Liver (tissue), 9 donors: ENCODE results near the gene RANGAP1. TPM values are rescaled to one million over a fixed set of nuclear protein-coding genes. Genes with fewer than 3 reads are reported as not detected.

Experiments used
- DNase-seq: peaks from one replicate; pipeline ENCODE4 v3.0.0-alpha.2; 2017; ENCODE audit warnings: low spot score
- H3K27ac ChIP-seq, 2 donors: one replicate each; pipeline ENCODE4 v1.7.0; 2013; ENCODE audit warnings: inconsistent platforms in 2 of 2, low read length in 2 of 2, control low read depth in 1 of 2, low read depth in 1 of 2, mild to moderate bottlenecking in 1 of 2
- H3K27me3 ChIP-seq, 4 donors: one replicate each; pipeline versions ENCODE4 v1.6.1 to v1.7.0; 2013; ENCODE audit warnings: low read length in 3 of 4, inconsistent platforms in 1 of 4, mild to moderate bottlenecking in 1 of 4, moderate library complexity in 1 of 4; ENCODE audit not compliant: control insufficient read depth in 4 of 4, insufficient read depth in 4 of 4
- H3K36me3 ChIP-seq, 4 donors: one replicate each; pipeline versions ENCODE4 v1.6.1 to v1.7.0; 2013; ENCODE audit warnings: low read length in 3 of 4, mild to moderate bottlenecking in 3 of 4, low read depth in 1 of 4, moderate library complexity in 1 of 4; ENCODE audit not compliant: control insufficient read depth in 4 of 4, insufficient read depth in 3 of 4
- H3K4me1 ChIP-seq, 4 donors: one replicate each; pipeline versions ENCODE4 v1.6.1 to v1.7.0; 2013; ENCODE audit warnings: low read length in 3 of 4, mild to moderate bottlenecking in 3 of 4, moderate library complexity in 1 of 4; ENCODE audit not compliant: control insufficient read depth in 4 of 4, insufficient read depth in 4 of 4
- H3K4me3 ChIP-seq, 3 donors: one replicate each; pipeline versions ENCODE4 v1.6.1 to v1.7.0; 2013; ENCODE audit warnings: low read length in 3 of 3, control low read depth in 1 of 3, low read depth in 1 of 3, mild to moderate bottlenecking in 1 of 3
- H3K9ac ChIP-seq, 2 donors: one replicate each; pipeline ENCODE4 v1.7.0; 2013; ENCODE audit warnings: low read length in 2 of 2, mild to moderate bottlenecking in 2 of 2, moderate library complexity in 2 of 2, control low read depth in 1 of 2, low read depth in 1 of 2
- H3K9me3 ChIP-seq, 4 donors: one replicate each; pipeline versions ENCODE4 v1.6.1 to v1.7.0; 2013; ENCODE audit warnings: low read length in 3 of 4; ENCODE audit not compliant: control insufficient read depth in 4 of 4
- ATF3 ChIP-seq: IDR thresholded peaks from 2 replicates; pipeline ENCODE4 v1.6.1; 2016; ENCODE audit warnings: antibody characterized with exemption
- CTCF ChIP-seq: fragments of 150-350 bp; IDR thresholded peaks from 2 replicates; pipeline ENCODE4 v1.5.1; 2017; ENCODE audit warnings: improper control_type of control experiment, low read depth, low read length; ENCODE audit not compliant: missing input control
- EGR1 ChIP-seq, 2 donors: IDR thresholded peaks; 2 replicates each; pipeline ENCODE4 v1.6.1; 2016 to 2018; ENCODE audit warnings: antibody characterized with exemption in 2 of 2, low read depth in 2 of 2
- FOXA1 ChIP-seq: IDR thresholded peaks from 2 replicates; pipeline ENCODE4 v1.6.1; 2016; ENCODE audit warnings: antibody characterized with exemption
- FOXA2 ChIP-seq: IDR thresholded peaks from 2 replicates; pipeline ENCODE4 v1.6.1; 2016; ENCODE audit warnings: antibody characterized with exemption
- GABPA ChIP-seq, 2 donors: IDR thresholded peaks in 1 of 2; conservative IDR thresholded peaks in 1 of 2; 2 replicates each; pipeline ENCODE4 v1.6.1; 2016; ENCODE audit warnings: antibody characterized with exemption in 2 of 2, mild to moderate bottlenecking in 1 of 2, moderate library complexity in 1 of 2
- HNF4A ChIP-seq, 2 donors: conservative IDR thresholded peaks; 2 replicates each; pipeline ENCODE4 v1.6.1; 2016; ENCODE audit warnings: antibody characterized with exemption in 2 of 2, mild to moderate bottlenecking in 2 of 2
- HNF4G ChIP-seq: IDR thresholded peaks from 2 replicates; pipeline ENCODE4 v1.6.1; 2016; ENCODE audit warnings: antibody characterized with exemption
- JUND ChIP-seq, 2 donors: IDR thresholded peaks; 2 replicates each; pipeline ENCODE4 v1.6.1; 2016; ENCODE audit warnings: antibody characterized with exemption in 2 of 2
- NR2F2 ChIP-seq: IDR thresholded peaks from 2 replicates; pipeline ENCODE4 v1.6.1; 2016; ENCODE audit warnings: antibody characterized with exemption
- RAD21 ChIP-seq, 2 donors: IDR thresholded peaks; 2 replicates each; pipeline ENCODE4 v1.6.1; 2016; ENCODE audit warnings: antibody characterized with exemption in 2 of 2, mild to moderate bottlenecking in 2 of 2
- REST ChIP-seq: IDR thresholded peaks from 2 replicates; pipeline ENCODE4 v1.6.1; 2016; ENCODE audit warnings: antibody characterized with exemption, mild to moderate bottlenecking
- RXRA ChIP-seq, 2 donors: IDR thresholded peaks; 2 replicates each; pipeline ENCODE4 v1.6.1; 2017 to 2018; ENCODE audit warnings: antibody characterized with exemption in 2 of 2, mild to moderate bottlenecking in 1 of 2
- SP1 ChIP-seq: IDR thresholded peaks from 2 replicates; pipeline ENCODE4 v1.6.1; 2018; ENCODE audit warnings: antibody characterized with exemption, mild to moderate bottlenecking
- TAF1 ChIP-seq: conservative IDR thresholded peaks from 2 replicates; pipeline ENCODE4 v1.6.1; 2016; ENCODE audit warnings: antibody characterized with exemption, mild to moderate bottlenecking
- YY1 ChIP-seq: IDR thresholded peaks from 2 replicates; pipeline ENCODE4 v1.6.1; 2016; ENCODE audit warnings: antibody characterized with exemption, mild to moderate bottlenecking
- WGBS: extraction: QIAGEN DNeasy Blood & Tissue Kit; methylation state at CpG from one replicate; pipeline ENCODE4 v1.1.7; 2013; 5-methylcytosine and 5-hydroxymethylcytosine counted together
- polyA plus RNA-seq, 2 donors: library from polyadenylated mRNA; stranded (reverse) in 1 of 2; unstranded in 1 of 2; fragments of 200-250 nt in 1 of 2; fragments of >200 nt in 1 of 2; fragmentation: Nextera tagmentation in 1 of 2; extraction: Ambion mirVana in 1 of 2; gene quantifications; one replicate each; pipeline versions ENCODE4 v1.2.1 to v1.2.3, GENCODE V29; 2013 to 2015
- total RNA-seq, 2 donors: library from RNA; depleted of rRNA; stranded (reverse); fragments of >200 nt; gene quantifications; one replicate each; pipeline ENCODE4 v1.2.3, GENCODE V29; 2014
- TF ChIP-seq, protein P1 (sequence below): IDR thresholded peaks from 2 replicates; pipeline ENCODE4 v1.6.1; 2016; ENCODE audit warnings: antibody characterized with exemption
- TF ChIP-seq, protein P2 (sequence below): IDR thresholded peaks from 2 replicates; pipeline ENCODE4 v1.6.1; 2016; ENCODE audit warnings: antibody characterized with exemption
- donor health status: healthy.
- donor health status: healthy.
- donor health status: healthy.
- donor health status: healthy.
- donor health status: healthy.

Gene RANGAP1, protein sequence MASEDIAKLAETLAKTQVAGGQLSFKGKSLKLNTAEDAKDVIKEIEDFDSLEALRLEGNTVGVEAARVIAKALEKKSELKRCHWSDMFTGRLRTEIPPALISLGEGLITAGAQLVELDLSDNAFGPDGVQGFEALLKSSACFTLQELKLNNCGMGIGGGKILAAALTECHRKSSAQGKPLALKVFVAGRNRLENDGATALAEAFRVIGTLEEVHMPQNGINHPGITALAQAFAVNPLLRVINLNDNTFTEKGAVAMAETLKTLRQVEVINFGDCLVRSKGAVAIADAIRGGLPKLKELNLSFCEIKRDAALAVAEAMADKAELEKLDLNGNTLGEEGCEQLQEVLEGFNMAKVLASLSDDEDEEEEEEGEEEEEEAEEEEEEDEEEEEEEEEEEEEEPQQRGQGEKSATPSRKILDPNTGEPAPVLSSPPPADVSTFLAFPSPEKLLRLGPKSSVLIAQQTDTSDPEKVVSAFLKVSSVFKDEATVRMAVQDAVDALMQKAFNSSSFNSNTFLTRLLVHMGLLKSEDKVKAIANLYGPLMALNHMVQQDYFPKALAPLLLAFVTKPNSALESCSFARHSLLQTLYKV
- total RNA-seq = 10 to 100 TPM; 29.4 to 40.3 TPM
- polyA plus RNA-seq = 10 to 100 TPM; 12.0 to 37.2 TPM

GRCh38 chr22:41285820-41286638 is at the start of gene RANGAP1:
Gene RANGAP1 (minus strand): TSS chr22:41286187. CDS start chr22:41281044, 5,143 bp downstream.
- TF ChIP-seq FOXA2 = peak; percentile 51
- TF ChIP-seq HNF4A (conservative IDR thresholded peaks at IDR 0.05) = peak; percentile 18 to 27
- TF ChIP-seq TAF1 = peak; percentile 88
- peak; percentile 21 to 83 for TF ChIP-seq GABPA (IDR thresholded peaks at IDR 0.05 in 1 of 2, conservative IDR thresholded peaks at IDR 0.05 in 1 of 2)
- no peak for TF ChIP-seq FOXA1
- TF ChIP-seq NR2F2 = peak; percentile 10
- no peak for TF ChIP-seq EGR1 (IDR thresholded peaks at IDR 0.05; ENCODE audit: low read depth in 2 of 2)
- TF ChIP-seq RXRA (IDR thresholded peaks at IDR 0.05) = peak; percentile 27 to 54
- TF ChIP-seq HNF4G = no peak
- peak; percentile 63 for TF ChIP-seq ATF3
- peak; percentile 97 for TF ChIP-seq YY1
- TF ChIP-seq RAD21 (IDR thresholded peaks at IDR 0.05) = peak; percentile 39 to 69
- TF ChIP-seq, protein P1, sequence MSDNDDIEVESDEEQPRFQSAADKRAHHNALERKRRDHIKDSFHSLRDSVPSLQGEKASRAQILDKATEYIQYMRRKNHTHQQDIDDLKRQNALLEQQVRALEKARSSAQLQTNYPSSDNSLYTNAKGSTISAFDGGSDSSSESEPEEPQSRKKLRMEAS = peak; percentile 80
- TF ChIP-seq, protein P2, sequence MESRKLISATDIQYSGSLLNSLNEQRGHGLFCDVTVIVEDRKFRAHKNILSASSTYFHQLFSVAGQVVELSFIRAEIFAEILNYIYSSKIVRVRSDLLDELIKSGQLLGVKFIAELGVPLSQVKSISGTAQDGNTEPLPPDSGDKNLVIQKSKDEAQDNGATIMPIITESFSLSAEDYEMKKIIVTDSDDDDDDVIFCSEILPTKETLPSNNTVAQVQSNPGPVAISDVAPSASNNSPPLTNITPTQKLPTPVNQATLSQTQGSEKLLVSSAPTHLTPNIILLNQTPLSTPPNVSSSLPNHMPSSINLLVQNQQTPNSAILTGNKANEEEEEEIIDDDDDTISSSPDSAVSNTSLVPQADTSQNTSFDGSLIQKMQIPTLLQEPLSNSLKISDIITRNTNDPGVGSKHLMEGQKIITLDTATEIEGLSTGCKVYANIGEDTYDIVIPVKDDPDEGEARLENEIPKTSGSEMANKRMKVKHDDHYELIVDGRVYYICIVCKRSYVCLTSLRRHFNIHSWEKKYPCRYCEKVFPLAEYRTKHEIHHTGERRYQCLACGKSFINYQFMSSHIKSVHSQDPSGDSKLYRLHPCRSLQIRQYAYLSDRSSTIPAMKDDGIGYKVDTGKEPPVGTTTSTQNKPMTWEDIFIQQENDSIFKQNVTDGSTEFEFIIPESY = peak; percentile 92
- peak; percentile 82 for TF ChIP-seq SP1
- peak in 1 of 2 donors; percentile 21 for TF ChIP-seq JUND (IDR thresholded peaks at IDR 0.05)
- peak; percentile 92 for TF ChIP-seq REST
- TF ChIP-seq CTCF = peak; percentile 31
- peaks cover 5 to 27% (median 19%) of the 10 kb centered on the region in 4 donors for H3K4me1 ChIP-seq
- H3K27me3 ChIP-seq = no peaks in the 10 kb centered on the region
- H3K36me3 ChIP-seq = peaks cover 0 to 13% (median 4%) of the 10 kb centered on the region in 4 donors
- peak; percentile 97 for DNase-seq
- no peaks in the 10 kb centered on the region for H3K9me3 ChIP-seq
- peak within 1 kb of the TSS; percentile 89 to 93 (median 90) for H3K4me3 ChIP-seq
- peak within 1 kb of the TSS; percentile 69 to 90 for H3K9ac ChIP-seq
- WGBS = under 1% methylated on average over 77 of the region's 77 CpGs
- H3K27ac ChIP-seq = peak within 1 kb of the TSS; percentile 96 to 97
